C4-2B (cell line): ENCODE measurements around the gene LARGE1.

ENCODE experiments used
- H3K27ac ChIP-seq: fragments of 450-650 bp; 2 replicates; pipeline ENCODE4 v1.5.1; 2017
- CTCF ChIP-seq: fragments of 450-650 bp; conservative IDR thresholded peaks from 2 replicates; pipeline ENCODE4 v1.5.1; 2017; ENCODE audit warnings: mild to moderate bottlenecking
- ZFX ChIP-seq: fragments of 450-650 bp; IDR thresholded peaks from 2 replicates; pipeline ENCODE4 v1.6.1; 2017

The LARGE1 gene

GRCh38 chr22:33792832-33793231 is 127.4 kb downstream of the LARGE1 start:
- TF ChIP-seq ZFX: no peak
- no peak for TF ChIP-seq CTCF
- no peak overlapping the region for H3K27ac ChIP-seq

GRCh38 chr22:33789690-33790253 is 130.5 kb downstream of the LARGE1 start:
- TF ChIP-seq ZFX (no peak), CTCF (no peak)
- H3K27ac ChIP-seq: no peak overlapping the region

- TF ChIP-seq CTCF (no peak), ZFX (no peak)
- no peak overlapping the region for H3K27ac ChIP-seq
These were observed 131.3 kb downstream of the LARGE1 start for GRCh38 chr22:33788927-33789326.

- no peak overlapping the region for H3K27ac ChIP-seq
- TF ChIP-seq ZFX (no peak), CTCF (no peak)
These were observed 132.4 kb downstream of the LARGE1 start for GRCh38 chr22:33787645-33788456.

GRCh38 chr22:33786149-33786548 is 134.1 kb downstream of the LARGE1 start:
- TF ChIP-seq ZFX (no peak), CTCF (no peak)
- H3K27ac ChIP-seq: no peak overlapping the region

GRCh38 chr22:33785283-33785968 is 134.8 kb downstream of the LARGE1 start:
- TF ChIP-seq ZFX: no peak
- TF ChIP-seq CTCF: no peak
- no peak overlapping the region for H3K27ac ChIP-seq

GRCh38 chr22:33781411-33781810 is 138.9 kb downstream of the LARGE1 start:
- TF ChIP-seq CTCF (no peak), ZFX (no peak)

More at GRCh38 chr22:33781411-33781810, 138.9 kb downstream of the LARGE1 start:
- H3K27ac ChIP-seq: no peak overlapping the region
